Choroid plexus epithelial cell (primary cell): ENCODE data around the gene RPN1.

Source experiments
- DNase-seq: peaks from one replicate; pipeline ENCODE4 v3.0.0-alpha.2; 2010; ENCODE audit warnings: low read depth
- H3K4me3 ChIP-seq: 2 replicates; pipeline ENCODE4 v1.5.1; 2011; ENCODE audit warnings: low read depth, mild to moderate bottlenecking, control low read depth, low read length, moderate library complexity
- TF ChIP-seq, protein P1 (sequence below): conservative IDR thresholded peaks from 2 replicates; pipeline ENCODE4 v1.5.1; 2011; ENCODE audit warnings: low read depth, mild to moderate bottlenecking, control low read depth, inconsistent platforms, low read length, moderate library complexity

The RPN1 gene

DNA sequence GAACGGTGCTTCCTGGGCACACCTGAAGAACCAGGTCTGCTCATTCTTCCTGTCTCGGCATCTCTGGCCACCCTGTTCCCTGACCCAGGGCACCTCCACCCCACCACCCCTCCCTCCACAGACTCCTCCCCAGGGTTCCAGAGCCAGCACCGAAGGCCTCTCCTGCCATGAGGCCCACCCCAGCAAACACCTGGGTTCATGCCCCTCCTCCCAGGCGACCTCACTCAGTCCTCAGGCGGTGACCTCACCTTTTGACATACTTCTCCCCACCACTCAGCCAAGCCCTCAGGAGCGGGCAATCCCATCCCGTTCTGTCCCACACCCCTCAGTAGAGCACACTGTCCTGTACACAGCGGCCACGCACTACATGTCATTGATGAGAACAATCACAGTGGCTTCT, 72.3 kb downstream of the RPN1 start:
- DNase-seq: no peak
- H3K4me3 ChIP-seq: no peak overlapping the region
- TF ChIP-seq, protein P1, sequence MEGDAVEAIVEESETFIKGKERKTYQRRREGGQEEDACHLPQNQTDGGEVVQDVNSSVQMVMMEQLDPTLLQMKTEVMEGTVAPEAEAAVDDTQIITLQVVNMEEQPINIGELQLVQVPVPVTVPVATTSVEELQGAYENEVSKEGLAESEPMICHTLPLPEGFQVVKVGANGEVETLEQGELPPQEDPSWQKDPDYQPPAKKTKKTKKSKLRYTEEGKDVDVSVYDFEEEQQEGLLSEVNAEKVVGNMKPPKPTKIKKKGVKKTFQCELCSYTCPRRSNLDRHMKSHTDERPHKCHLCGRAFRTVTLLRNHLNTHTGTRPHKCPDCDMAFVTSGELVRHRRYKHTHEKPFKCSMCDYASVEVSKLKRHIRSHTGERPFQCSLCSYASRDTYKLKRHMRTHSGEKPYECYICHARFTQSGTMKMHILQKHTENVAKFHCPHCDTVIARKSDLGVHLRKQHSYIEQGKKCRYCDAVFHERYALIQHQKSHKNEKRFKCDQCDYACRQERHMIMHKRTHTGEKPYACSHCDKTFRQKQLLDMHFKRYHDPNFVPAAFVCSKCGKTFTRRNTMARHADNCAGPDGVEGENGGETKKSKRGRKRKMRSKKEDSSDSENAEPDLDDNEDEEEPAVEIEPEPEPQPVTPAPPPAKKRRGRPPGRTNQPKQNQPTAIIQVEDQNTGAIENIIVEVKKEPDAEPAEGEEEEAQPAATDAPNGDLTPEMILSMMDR: no peak

DNA sequence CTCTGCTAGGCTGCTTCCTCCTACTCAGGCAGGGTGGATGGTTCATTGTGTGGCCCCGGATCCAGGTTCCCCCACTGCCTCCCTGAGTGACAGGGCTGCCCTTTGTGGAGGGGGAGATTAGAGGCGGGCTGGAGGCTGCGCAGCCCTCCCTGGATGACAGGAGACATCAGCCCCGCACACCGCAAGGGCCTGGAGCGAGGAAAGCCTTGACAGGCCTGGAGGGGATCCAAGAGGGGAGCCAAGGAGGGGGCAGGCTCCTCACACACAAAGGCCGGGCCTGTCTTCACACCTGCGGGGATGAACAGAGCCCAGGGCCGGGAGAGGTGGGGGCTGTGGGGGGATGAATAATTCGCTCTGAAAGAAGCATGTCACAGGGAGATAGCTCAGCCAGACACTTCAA, 72.9 kb downstream of the RPN1 start:
- no peak overlapping the region for H3K4me3 ChIP-seq
- no peak for DNase-seq
- TF ChIP-seq, protein P1: no peak

DNA sequence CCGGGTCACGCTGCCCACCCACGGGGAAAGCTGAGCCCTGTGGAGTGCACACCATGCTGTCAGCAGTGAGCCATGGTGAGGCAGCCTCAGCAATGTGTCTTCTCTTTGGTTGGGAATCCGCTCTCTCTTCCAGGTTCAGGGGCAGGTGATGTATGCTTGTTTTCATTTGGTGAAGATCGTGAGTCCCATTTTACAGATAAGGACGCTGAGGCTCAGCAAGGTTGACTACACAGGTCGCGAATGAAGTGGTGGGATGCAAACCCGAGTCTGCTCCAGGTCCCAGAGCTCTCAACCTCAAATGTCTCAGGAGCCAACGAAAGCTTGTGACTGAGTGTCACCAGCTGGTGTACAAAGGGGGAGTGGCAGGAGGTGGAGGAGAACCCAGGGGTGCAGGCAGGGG, 74.3 kb downstream of the RPN1 start:
- no peak for DNase-seq
- H3K4me3 ChIP-seq: no peak overlapping the region
- TF ChIP-seq, protein P1: no peak

DNA sequence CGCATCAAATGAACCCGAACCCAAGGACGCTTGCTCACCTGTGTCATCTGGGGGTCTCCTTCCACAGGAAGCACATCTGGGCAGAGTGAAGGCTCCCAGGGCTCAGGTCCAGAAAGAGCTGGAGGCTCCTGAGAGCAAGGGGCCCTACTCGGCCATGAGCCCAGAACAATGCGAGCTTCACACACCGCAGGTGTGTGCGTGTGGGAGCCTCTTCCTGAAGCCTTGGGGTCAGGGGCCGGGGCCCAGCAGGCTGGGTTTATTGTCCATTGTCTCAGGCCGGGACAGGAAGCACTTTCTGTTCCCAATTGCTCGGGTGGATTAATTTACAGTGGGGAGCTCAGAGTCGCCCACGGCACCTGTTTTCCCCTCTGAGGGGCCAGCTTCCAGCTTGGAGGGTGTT, 74.8 kb downstream of the RPN1 start:
- no peak overlapping the region for H3K4me3 ChIP-seq
- DNase-seq: no peak
- TF ChIP-seq, protein P1: no peak

DNA sequence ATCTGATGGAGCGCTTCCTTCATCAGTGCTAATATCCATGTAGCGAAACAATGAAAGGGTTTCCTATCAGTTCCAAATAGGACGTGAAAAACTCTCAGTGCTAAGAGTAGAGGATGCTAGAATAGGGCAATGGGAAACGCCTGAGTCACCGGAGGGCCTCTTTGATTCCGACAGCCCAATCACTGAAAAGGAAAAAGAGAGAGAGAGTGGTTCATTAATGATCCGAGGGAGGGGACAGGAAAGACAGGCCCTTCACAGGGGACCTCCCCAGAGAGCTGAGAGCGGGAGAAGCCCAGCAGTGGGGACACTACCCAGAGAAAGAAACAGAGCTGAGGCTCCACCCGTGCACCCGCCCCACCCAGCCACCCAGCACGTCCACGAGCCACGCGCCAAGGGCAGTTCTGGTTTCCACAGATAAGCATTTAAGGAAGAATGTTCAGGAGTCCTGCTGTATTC, 76.9 kb downstream of the RPN1 start:
- no peak overlapping the region for H3K4me3 ChIP-seq
- no peak for DNase-seq
- TF ChIP-seq, protein P1: no peak

DNA sequence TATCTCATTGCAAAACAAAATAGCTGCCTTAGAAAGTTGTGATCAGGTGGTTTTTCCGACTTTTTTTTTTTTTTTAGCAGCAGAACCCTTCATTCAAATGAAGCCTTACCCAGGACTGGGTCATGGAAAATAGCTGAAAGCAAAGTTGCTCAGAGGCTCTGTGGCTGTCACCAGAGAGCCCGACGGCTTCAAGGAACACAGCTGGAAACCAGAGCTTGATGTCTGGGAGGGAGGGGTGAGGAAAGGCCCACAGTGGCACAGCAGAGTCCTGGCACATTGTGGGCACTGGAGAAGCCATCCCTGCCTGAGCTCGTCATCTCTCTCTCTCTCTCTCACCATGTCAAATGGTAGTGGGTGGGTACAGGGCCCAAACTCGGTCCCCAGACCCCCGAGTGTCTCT, 77.5 kb downstream of the RPN1 start:
- TF ChIP-seq, protein P1: no peak
- DNase-seq: no peak
- no peak overlapping the region for H3K4me3 ChIP-seq

DNA sequence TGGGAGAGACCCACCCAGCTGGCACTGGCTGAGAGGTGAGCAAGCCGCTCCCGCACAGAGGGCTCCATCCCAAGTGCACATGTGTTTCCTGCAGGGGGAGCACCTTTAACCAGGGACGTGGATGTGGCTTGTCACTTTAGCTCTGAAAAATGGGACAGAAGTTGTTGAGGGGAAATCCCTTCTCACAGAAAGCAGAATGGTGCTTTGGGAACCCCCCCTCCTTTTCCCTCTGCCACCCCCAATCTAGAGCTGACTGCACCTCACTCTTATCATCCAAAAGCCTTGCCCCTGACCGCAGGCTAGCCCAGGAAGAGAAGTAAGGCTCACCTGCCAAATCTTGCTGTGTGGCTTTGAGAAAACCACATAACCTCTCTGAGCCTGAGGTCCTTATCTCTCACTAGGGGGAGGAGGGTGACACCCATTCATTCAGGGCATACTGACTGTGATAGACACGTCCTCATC, 77.9 kb downstream of the RPN1 start:
- DNase-seq: no peak

More for the DNA sequence above, 77.9 kb downstream of the RPN1 start:
- TF ChIP-seq, protein P1: peak; percentile 52
- no peak overlapping the region for H3K4me3 ChIP-seq
